ENCODE measurements around the gene CREBRF. TPM values are rescaled to one million over a fixed set of nuclear protein-coding genes. Genes with fewer than 3 reads are reported as not detected.

Gene CREBRF
- total and polyA plus RNA-seq, 2 of the 8 experiments (the other 6 are each of a cell fraction or from before 2014, with no cell fraction given), result 1.2 to 4.7 TPM

DNA sequence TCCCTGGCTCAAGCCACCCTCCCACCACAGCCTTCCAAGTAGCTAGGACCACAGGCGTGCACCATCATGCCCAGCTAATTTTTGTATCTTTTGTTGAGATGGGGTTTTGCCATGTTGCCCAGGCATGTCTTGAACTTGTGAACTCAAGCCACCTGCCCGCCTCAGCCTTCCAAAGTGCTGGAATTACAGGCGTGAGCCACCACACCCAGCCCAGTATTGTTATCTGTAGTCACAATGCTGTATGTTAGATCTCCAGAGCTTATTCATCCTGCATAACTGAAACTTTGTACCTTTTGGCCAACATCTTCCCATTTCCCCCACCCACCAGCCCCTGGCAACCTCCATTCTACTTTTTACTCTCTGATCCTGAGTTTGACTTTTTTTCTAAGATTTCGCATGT is 37.5 kb downstream of the CREBRF start:
- Histone ChIP-seq H2AFZ (ENCODE audit: low read length) (no peak overlapping the region), H2BK15ac (ENCODE audit: low read length) (no peak overlapping the region), H2BK5ac (ENCODE audit: low read depth, low read length) (no peak overlapping the region), H3K27me3 (replicated peaks in 1 of 4; ENCODE audit: control insufficient read depth in 3 of 4, extremely low read depth in 1 of 4, insufficient read depth in 3 of 4, low read length in 3 of 4) (no peaks in the 10 kb centered on the region), H3K56ac (replicated peaks; ENCODE audit: insufficient read length, low read depth, low read length) (no peak overlapping the region), H2BK120ac (replicated peaks; ENCODE audit: low read depth, low read length) (no peak overlapping the region), H3K14ac (ENCODE audit: insufficient read length) (no peak overlapping the region), H3K9me3 (ENCODE audit: insufficient read depth in 2 of 2, low read depth in 1 of 2, low read length in 1 of 2) (no peaks in the 10 kb centered on the region), H3K23ac (ENCODE audit: insufficient read length) (no peak overlapping the region), H2AK5ac (ENCODE audit: low read depth, low read length) (no peak overlapping the region), H3K4me3 (ENCODE audit: extremely low read depth in 1 of 4, insufficient read depth in 2 of 4, low read depth in 3 of 4, low read length in 4 of 4) (no peak overlapping the region), H4K91ac (replicated peaks; ENCODE audit: insufficient read length, low read length) (no peak overlapping the region), H3K4me1 (replicated peaks in 1 of 4; ENCODE audit: control insufficient read depth in 3 of 4, insufficient read depth in 4 of 4, low read length in 3 of 4) (no peaks in the 10 kb centered on the region), H4K20me1 (replicated peaks in 1 of 2; ENCODE audit: control insufficient read depth in 1 of 2, insufficient read depth in 2 of 2, low read length in 2 of 2) (no peaks in the 10 kb centered on the region), H3K27ac (ENCODE audit: low read depth, low read length) (no peak overlapping the region), H3K4me2 (ENCODE audit: insufficient read depth in 1 of 2, low read depth in 2 of 2, low read length in 2 of 2) (no peak overlapping the region), H4K8ac (ENCODE audit: extremely low read depth, insufficient read depth, low read length) (no peak overlapping the region), H2BK20ac (ENCODE audit: low read length) (no peak overlapping the region), H3K18ac (ENCODE audit: extremely low read depth, low read length) (no peak overlapping the region), H3K4ac (replicated peaks; ENCODE audit: insufficient read length, low read depth, low read length) (no peak overlapping the region), H3K36me3 (ENCODE audit: control insufficient read depth in 2 of 4, insufficient read depth in 4 of 4, low read length in 3 of 4) (no peaks in the 10 kb centered on the region), H3K79me2 (ENCODE audit: control insufficient read depth in 1 of 2, insufficient read depth in 2 of 2, low read length in 2 of 2) (no peaks in the 10 kb centered on the region), H3K23me2 (ENCODE audit: low read depth, low read length) (no peaks in the 10 kb centered on the region), H3K9ac (replicated peaks in 1 of 4; ENCODE audit: extremely low read depth in 1 of 4, low read depth in 3 of 4, low read length in 3 of 4) (no peak overlapping the region), H2BK12ac (ENCODE audit: low read depth, low read length) (no peak overlapping the region), H3K79me1 (ENCODE audit: low read depth, low read length) (no peaks in the 10 kb centered on the region), H4K5ac (ENCODE audit: insufficient read length, low read depth, low read length) (no peak overlapping the region)
- POLR2A ChIA-PET (ENCODE audit: partially characterized antibody), result no interaction called here
- 96% methylated on average over 4 of the region's 4 CpGs; no CpG with 5 or more reads in 1 of the 2 experiments for WGBS, 2 experiments (ENCODE audit: extremely low coverage in 1 of 2, insufficient coverage in 1 of 2, insufficient read length in 1 of 2, insufficient replicate concordance in 2 of 2, low coverage in 1 of 2, low lambda C conversion rate in 2 of 2, missing lambda C conversion rate in 1 of 2)
- TF ChIP-seq TCF12 (IDR thresholded peaks at IDR 0.05; ENCODE audit: low read depth, low read length), result no peak
- FAIRE-seq (no peak), DNase-seq (ENCODE audit: low read depth in 1 of 2, low spot score in 2 of 2) (no peak)
- CTCF ChIA-PET (ENCODE audit: partially characterized antibody), result no interaction called here

Measured in H1 (cell line).